GM19023 (cell line): ENCODE results near the gene COG8.
A peak's percentile ranks its signal among the peaks of the same experiment; 100 is the strongest.
"Not testable (repeated sequence)": the region's sequence is repeated elsewhere in the genome, so short reads cannot be mapped to it uniquely, and the experiment has no call there.

ENCODE experiments used
- ATAC-seq: cut with Tn5 transposase; IDR thresholded peaks from one replicate; pipeline ENCODE4 v1.9.1; 2021; ENCODE audit warnings: mild to moderate bottlenecking, moderate library complexity; ENCODE audit not compliant: unreplicated experiment

The COG8 gene

DNA sequence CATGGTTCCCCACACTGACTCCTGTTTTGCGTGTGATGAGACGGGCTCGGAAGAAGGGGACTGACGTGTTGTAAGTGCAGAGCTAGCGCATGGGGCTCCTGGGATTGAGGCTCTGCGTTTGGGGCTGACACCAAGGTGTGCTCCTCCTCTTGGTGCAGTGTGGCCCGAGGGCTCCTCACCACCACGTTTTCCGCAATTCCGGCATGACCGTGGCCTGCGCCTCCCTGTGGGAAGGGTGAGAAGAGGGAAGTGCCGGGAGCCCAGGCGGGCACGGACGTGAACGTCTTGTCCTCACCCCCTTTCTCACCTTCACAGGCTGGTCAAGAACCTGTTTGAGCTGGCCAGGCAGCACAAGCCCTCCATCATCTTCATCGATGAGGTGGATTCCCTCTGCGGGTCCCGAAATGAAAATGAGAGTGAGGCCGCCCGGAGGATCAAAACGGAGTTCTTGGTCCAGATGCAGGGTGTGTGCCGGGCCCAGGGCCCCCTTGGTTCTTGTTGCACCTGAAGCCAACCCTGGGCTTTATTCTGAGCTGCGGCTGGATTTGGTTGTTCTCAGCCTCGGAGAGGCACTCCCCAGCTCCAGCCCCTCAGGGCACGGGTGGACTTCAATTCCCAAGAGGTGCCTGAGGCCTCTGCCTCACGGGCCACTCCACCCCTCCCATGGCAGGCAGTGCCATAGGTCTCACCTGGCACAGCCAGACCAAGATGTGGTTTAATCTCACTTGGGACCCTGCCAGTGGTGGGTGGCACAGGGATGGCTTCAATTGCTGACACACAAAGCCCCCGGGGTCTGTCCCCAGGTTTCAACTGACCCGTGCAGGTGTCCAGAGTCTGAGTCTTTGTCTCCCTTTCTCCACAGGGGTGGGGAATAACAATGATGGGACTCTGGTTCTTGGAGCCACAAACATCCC, 19.3 kb downstream of the COG8 start:
- no peak for ATAC-seq

DNA sequence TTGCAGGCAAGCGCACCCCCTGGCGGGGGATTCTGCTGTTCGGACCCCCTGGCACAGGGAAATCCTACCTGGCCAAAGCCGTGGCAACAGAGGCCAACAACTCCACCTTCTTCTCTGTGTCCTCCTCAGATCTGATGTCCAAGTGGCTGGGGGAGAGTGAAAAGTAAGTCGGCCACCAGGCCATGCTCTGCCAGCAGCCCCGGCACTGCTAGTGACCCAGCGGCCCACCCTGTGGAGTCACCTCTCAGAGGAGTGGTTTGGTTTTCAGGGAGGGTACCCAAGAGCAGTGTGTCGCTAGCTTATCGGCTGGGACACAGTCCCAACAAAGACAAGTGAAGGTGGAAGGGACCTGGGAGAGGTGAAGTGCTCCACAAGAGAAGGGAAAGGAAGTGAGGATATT, 20.0 kb downstream of the COG8 start:
- ATAC-seq, result no peak

GRCh38 chr16:69318911-69319289, 20.5 kb downstream of the COG8 start:
- ATAC-seq, result no peak

- ATAC-seq, result no peak
Observed at GRCh38 chr16:69318177-69318910, 21.0 kb downstream of the COG8 start.

GRCh38 chr16:69316595-69317034, 22.7 kb downstream of the COG8 start:
- no peak for ATAC-seq

DNA sequence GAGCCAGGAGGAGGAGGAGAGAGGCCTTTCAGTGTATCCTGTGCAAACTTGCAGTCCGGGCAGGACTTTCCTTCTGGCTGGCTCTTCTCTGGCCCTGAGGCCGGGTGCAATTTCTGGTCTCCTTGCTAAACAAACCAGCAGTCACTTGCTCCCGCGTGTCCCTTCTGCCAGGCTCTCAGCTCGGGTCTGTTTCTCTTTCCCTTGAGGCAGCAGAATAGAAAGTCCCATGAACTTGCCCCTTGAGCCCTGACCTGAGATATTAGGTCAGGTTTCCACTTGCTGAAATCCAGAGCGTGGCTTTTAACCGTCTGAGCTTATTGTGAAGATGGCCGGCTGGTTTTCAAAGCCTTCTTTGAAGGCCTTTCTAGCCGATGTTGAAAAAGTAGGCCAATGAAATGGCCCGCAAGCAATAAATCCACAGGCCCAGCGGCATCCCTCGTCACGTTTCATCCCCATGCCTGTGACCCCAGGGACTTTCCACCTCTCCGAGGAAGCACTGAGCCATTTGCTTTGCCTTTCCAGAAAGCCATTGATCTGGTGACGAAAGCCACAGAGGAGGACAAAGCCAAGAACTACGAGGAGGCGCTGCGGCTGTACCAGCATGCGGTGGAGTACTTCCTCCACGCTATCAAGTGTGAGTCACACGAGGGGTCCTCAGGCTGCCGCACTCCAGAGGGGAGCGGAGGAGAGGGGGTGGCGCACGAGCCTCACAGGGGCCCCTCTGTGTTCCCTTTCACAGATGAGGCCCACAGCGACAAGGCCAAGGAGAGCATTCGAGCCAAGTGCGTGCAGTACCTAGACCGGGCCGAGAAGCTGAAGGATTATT, 23.7 kb downstream of the COG8 start:
- no peak for ATAC-seq

DNA sequence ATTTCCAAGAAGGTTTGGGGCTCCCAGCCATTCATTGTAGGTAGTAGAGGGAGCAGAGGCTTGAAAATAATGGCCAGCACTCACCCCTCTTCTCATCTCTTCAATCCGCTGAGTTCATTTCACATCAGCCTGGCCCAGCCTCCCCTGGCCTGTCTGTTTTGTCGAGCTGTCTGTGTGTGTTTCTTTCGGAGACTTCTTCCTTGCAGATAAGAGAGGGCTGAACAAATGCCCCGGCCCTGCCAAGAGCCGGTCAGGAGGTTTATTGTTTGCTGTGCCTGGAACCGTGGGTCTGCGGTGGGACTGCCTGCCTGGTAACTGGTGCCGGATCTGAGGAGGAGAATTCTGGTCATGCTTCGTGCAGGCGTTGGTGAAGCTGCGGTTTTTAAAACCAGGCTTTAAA, 24.8 kb downstream of the COG8 start:
- ATAC-seq, result no peak

- no peak for ATAC-seq
Observed at GRCh38 chr16:69313469-69313868, 25.9 kb downstream of the COG8 start.

DNA sequence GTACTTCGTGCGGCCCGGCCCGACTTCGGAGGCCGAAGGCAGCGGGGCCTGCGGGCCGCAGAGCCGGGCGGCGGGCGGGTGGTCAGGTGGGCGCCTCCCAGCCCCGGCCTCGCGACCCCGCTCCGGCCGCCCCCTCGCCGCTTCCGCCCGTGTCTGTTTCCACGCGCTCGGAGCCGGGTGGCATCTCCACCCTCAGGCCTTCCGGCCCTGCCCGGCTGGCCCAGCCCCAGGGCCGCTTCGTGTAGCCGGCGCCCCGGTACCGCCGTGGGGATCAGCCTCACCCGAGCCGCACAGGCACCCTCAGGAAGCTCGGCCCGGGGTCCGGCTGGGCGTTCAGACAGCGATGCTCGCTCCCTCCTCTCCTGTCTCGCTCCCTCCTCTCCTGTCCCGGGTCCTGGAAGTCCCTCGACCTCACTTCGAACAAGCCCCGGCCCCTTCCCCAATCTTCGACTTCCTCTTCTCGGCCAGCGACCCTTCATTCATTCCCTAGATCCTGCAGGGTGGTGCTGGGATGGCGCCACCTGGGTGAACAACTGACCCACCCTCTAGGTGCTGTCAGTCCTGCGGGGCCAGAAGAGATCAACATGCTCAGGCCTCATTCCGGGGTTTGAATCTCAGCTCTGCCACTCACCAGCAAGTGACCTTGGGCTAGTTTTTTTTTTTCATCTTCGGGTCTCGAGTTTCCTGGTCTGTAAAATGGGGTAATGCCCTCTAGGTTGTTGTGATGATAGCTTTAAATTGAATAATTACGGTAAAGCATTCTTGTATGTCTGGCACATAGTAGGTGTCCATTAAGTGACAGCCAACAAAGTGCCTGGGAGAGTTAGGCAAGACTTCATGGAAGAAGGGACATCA, 27.6 kb downstream of the COG8 start:
- peak; percentile 53 for ATAC-seq

GRCh38 chr16:69310653-69311532, 28.5 kb downstream of the COG8 start, which contains the start of gene VPS4A:
VPS4A (plus strand) TSS chr16:69311350; CDS start chr16:69311512, 162 bp downstream.
- peak; percentile 90 for ATAC-seq

DNA sequence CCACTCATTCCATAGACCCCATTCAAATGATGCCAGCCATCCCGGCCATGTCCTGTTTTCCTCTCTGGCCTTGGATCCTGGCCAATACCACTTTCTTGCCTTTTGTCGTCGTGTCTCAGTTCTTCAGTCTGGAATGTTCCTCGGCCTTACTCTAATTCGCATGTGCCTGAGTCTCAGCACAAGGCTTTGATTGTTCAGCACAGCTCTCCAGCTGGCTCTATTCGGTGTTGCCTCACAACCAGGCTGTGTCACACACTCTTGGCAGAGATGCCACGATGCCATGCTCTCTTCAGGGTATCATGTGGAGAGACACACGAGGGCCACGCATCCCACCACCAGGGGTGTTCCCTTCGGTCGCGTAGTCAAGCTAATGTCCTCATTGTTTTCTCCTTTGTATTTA, 30.0 kb downstream of the COG8 start:
- ATAC-seq, result no peak

GRCh38 chr16:69307856-69308255, 31.5 kb downstream of the COG8 start:
- no peak for ATAC-seq

GRCh38 chr16:69307091-69307490, 32.3 kb downstream of the COG8 start:
- ATAC-seq, result no peak

- ATAC-seq, result no peak
Observed at GRCh38 chr16:69306031-69306430, 33.3 kb downstream of the COG8 start.

- ATAC-seq, result no peak
Observed at GRCh38 chr16:69302301-69302700, 37.1 kb downstream of the COG8 start.

GRCh38 chr16:69301861-69302260, 37.5 kb downstream of the COG8 start:
- ATAC-seq, result no peak

DNA sequence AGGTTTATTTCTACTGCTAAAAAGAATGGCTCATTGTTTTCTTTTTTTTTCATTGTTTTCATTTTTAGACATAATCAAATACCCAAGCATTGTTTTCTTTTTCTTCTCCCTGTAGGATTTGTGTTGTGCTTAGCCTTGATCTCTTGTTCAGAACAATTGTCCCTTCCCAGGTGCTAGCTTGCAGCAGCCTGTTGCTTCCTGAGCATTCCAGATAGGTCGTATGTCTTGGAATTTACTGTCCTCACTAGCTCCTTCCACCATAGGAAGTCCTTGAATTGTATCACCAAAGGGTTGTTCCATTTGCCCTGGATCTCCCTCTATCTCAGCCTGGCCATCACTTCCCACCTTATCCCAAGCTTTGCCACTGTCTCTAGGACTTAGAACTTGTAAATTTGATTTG, 38.2 kb downstream of the COG8 start:
- ATAC-seq, result no peak

GRCh38 chr16:69298261-69298660, 41.1 kb downstream of the COG8 start:
- ATAC-seq, result no peak

DNA sequence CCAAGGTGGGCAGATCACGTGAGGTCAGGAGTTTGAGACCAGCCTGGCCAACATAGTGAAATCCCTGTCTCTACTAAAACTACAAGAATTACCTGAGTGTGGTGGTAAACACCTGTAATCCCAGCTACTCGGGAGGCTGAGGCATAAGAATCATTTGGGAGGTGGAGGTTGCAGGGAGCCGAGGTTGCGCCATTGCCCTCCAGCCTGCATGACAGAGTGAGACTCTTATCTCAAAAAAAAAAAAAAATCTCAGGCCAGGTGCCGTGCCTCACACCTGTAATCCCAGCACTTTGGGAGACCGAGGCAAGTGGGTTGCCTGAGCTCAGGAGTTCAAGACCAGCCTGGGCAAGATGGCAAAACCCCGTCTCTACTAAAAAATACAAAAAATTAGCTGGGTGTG, 42.6 kb downstream of the COG8 start:
- not testable (repeated sequence) for ATAC-seq
